ENCODE data around the gene C5orf15.
"Not testable (repeated sequence)": the region's sequence is repeated elsewhere in the genome, so short reads cannot be mapped to it uniquely, and the experiment has no call there.

C5orf15 gene

GRCh38 chr5:133962131-133962530 is 6.3 kb downstream of the C5orf15 start:
- DNase-seq: no peak

GRCh38 chr5:133959643-133960042 is 8.8 kb downstream of the C5orf15 start:
- DNase-seq: no peak

- no peak for DNase-seq
Measured at GRCh38 chr5:133957591-133957990, 10.8 kb downstream of the C5orf15 start.

GRCh38 chr5:133957080-133957479 is 11.3 kb downstream of the C5orf15 start:
- DNase-seq: no peak

GRCh38 chr5:133956196-133956595 is 12.2 kb downstream of the C5orf15 start:
- not testable (repeated sequence) for DNase-seq

GRCh38 chr5:133953568-133954145 is 14.8 kb downstream of the C5orf15 start:
- no peak for DNase-seq

GRCh38 chr5:133952729-133953567 is 15.5 kb downstream of the C5orf15 start:
- no peak for DNase-seq

- DNase-seq: no peak
Measured at GRCh38 chr5:133950821-133951612, 17.4 kb downstream of the C5orf15 start.

GRCh38 chr5:133948721-133949120 is 19.7 kb downstream of the C5orf15 start:
- DNase-seq: no peak

GRCh38 chr5:133947431-133947841 is 21.0 kb downstream of the C5orf15 start:
- no peak for DNase-seq

GRCh38 chr5:133945568-133945967 is 22.9 kb downstream of the C5orf15 start:
- DNase-seq: no peak

- peak; percentile 72 for DNase-seq
Measured at GRCh38 chr5:133944263-133945185, 23.9 kb downstream of the C5orf15 start.

GRCh38 chr5:133943475-133943817 is 25.0 kb downstream of the C5orf15 start:
- no peak for DNase-seq

GRCh38 chr5:133942614-133943474 is 25.6 kb downstream of the C5orf15 start:
- DNase-seq: no peak

- no peak for DNase-seq
Measured at GRCh38 chr5:133941456-133942196, 26.8 kb downstream of the C5orf15 start.

- no peak for DNase-seq
Measured at GRCh38 chr5:133939668-133940067, 28.8 kb downstream of the C5orf15 start.

- DNase-seq: no peak
Measured at GRCh38 chr5:133938929-133939328, 29.5 kb downstream of the C5orf15 start.

GRCh38 chr5:133938039-133938821 is 30.2 kb downstream of the C5orf15 start:
- DNase-seq: no peak

GRCh38 chr5:133937628-133938027 is 30.8 kb downstream of the C5orf15 start:
- DNase-seq: not testable (repeated sequence)

- DNase-seq: no peak
Measured at GRCh38 chr5:133936651-133937015, 31.8 kb downstream of the C5orf15 start.

All from stimulated activated CD4-positive, alpha-beta T cell treated with anti-CD3 and anti-CD28 coated beads, Interleukin-15, amount 100 ng/mL, for 24 hours (primary cell).